ENCODE measurements around the gene CNR2.

CNR2 gene

DNA sequence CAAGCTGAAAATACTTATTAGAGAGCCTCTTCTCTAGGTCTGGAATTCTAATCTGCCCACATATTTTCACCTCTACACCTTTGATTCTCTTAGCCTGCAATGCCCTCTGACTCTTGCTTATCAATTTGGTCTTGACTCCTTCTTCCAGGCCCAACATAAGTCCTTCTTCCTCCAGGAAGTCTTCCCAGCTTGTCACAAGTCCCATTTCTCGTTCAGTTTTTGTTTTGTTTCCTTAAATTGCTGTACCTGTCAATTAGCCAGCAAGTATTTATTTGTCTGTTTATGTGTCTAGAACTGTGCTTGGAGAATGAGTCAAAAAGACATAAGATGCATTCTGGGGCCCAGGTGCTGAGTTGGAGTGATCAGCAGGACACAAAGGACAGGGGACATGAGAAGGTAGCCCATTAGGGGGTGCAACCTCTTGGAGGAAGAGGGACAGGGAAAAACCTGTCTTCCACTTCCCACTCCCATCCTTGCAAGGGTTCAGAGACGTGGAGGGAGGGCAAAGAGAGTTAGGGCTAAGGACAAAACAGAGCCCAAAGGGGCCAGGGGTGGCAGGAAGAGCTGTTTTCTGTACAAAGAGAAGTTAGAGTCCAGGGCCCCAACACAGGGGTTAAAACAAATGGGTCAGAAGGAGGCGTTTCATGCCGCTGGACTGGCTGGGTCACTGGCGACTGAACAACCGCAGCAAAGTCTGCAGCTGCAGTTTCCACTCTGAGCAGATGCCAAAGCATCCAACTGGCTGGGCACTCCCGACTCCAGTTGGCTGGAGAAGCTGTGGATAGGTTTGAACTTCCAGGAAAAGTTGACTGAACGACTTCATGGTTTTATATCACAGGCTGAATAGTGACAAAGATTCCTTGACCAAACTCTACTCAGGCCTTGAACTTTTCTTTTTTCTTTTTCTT lies 10.7 kb upstream of the CNR2 start (continued):
- TF ChIP-seq ZNF426 (tag by site-specific recombination; IDR thresholded peaks at IDR 0.05) (no peak), ZNF404 (tag by site-specific recombination; IDR thresholded peaks at IDR 0.05) (no peak), ZNF214 (tag by site-specific recombination; IDR thresholded peaks at IDR 0.05; ENCODE audit: borderline replicate concordance) (no peak), ZNF610 (tag by site-specific recombination; IDR thresholded peaks at IDR 0.05; ENCODE audit: borderline replicate concordance) (no peak)

DNA sequence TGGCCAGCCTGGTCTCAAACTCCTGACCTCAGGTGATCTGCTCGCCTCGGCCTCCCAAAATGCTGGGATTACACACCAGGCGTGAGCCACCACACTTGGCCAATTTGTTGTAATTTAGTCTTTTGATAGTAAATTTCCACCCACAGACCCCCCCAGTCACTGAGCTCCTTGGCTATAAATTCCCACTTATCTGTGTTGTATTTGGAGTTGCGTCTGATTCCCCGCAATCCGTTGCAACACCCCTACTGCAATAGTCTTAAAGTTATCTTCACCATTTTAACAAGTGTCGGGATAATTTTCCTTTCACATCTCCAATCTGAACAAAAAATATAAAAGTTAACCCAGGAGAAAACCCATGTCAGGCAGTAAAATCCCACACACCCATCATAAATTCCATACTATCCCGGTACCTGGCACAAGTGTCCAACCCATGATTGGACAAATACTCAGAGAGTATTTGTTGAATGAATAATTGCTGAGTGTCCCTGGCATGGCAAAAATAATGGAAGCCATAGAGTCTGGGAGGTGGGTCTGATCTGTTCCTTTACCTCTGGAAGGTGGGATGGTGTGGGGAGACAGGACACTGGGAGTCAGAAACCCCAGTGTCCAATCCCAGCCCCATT lies 9.3 kb upstream of the CNR2 start:
- no peaks in the 10 kb centered on the region for H3K9me3 ChIP-seq (ENCODE audit: control insufficient read depth, insufficient read depth, low read depth, low read length)
- TF ChIP-seq EGR2 (tag by site-specific recombination; IDR thresholded peaks at IDR 0.05; ENCODE audit: low read depth) (peak; percentile 33; the same call in 1 of the 2 replicates), HOXC10 (CRISPR knock-in tag; IDR thresholded peaks at IDR 0.05) (no peak)
- no peak overlapping the region for H3K4me3 ChIP-seq (ENCODE audit: low read depth, low read length)
- no peaks in the 10 kb centered on the region for H3K4me1 ChIP-seq (ENCODE audit: control insufficient read depth, insufficient read depth, low read length)
- CTCF ChIA-PET: no interaction called here
- POLR2A ChIA-PET: no interaction called here
- no peak overlapping the region for H3K27ac ChIP-seq (ENCODE audit: extremely low read depth, low read depth, low read length)
- H3K36me3 ChIP-seq (ENCODE audit: control insufficient read depth in 2 of 2, insufficient read depth in 1 of 2, low read length in 2 of 2): no peaks in the 10 kb centered on the region

DNA sequence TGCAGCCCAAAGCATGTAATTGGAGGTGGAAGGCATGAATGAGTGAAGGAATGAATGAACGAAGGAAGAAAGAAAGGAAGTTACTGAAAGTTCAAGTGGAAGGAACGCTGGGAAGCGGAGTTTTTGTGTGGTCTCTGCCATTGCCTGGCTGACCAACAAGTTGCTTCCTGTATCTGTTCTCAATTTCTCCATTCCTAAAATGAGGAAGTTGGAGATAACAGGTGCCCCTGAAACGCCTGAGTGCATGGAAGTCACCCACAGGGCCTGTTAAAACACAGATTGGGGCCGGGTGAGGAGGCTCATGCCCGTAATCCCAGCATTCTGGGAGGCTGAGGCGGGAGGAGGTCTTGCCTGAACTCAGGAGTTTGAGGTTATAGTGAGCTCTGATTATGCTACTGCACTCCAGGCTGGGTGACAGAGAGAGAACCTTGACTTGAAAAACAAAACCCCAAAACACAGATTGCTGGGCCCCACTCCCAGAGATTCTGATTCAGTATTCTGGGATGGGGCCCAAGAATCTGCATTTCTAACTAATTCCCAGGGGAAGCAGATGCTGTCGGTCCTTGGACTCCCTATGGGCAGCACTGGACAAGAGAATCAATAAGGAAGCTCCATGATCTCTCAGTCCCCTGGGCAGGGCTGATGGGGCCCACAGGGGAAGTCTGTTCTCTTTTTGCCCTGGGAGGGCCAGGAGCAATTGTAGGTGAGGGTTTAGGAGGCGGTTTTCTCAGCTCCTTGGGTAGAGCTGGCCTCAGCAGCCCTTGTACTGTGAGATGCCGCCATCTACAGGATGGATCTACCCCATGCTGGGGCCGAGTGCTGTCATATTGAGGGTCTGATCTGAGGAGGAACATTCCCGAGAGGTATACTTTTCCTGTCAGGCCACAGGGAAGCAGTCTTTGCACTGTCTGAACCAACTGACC lies 3.3 kb upstream of the CNR2 start:
- CTCF ChIA-PET: interaction anchor here (0.6 to 2.8 kb wide), 39 partner anchors 9 to 1092 kb away, joined by 3 to 33 read pairs (median 4); partner anchors contain the start of gene PITHD1
- Histone ChIP-seq H3K9me3 (ENCODE audit: control insufficient read depth, insufficient read depth, low read depth, low read length) (no peaks in the 10 kb centered on the region), H3K4me1 (ENCODE audit: control insufficient read depth, insufficient read depth, low read length) (no peaks in the 10 kb centered on the region), H3K36me3 (ENCODE audit: control insufficient read depth in 2 of 2, insufficient read depth in 1 of 2, low read length in 2 of 2) (no peaks in the 10 kb centered on the region), H3K4me3 (ENCODE audit: low read depth, low read length) (no peak overlapping the region), H3K27ac (ENCODE audit: extremely low read depth, low read depth, low read length) (no peak overlapping the region)
- POLR2A ChIA-PET: interaction anchor here (0.9 to 1.3 kb wide), 4 partner anchors 43 to 145 kb away, joined by 3 to 9 read pairs (median 6); partner anchors contain the start of genes PITHD1 and PNRC2
- peak; percentile 48 for TF ChIP-seq GLIS1 (tag by site-specific recombination; IDR thresholded peaks at IDR 0.05)
- TF ChIP-seq, protein P1, sequence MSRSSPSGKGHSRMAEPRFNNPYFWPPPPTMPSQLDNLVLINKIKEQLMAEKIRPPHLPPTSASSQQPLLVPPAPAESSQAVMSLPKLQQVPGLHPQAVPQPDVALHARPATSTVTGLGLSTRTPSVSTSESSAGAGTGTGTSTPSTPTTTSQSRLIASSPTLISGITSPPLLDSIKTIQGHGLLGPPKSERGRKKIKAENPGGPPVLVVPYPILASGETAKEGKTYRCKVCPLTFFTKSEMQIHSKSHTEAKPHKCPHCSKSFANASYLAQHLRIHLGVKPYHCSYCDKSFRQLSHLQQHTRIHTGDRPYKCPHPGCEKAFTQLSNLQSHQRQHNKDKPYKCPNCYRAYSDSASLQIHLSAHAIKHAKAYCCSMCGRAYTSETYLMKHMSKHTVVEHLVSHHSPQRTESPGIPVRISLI (tag by site-specific recombination; IDR thresholded peaks at IDR 0.05): no peak
- TF ChIP-seq, protein P2, sequence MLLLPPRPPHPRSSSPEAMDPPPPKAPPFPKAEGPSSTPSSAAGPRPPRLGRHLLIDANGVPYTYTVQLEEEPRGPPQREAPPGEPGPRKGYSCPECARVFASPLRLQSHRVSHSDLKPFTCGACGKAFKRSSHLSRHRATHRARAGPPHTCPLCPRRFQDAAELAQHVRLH (tag by site-specific recombination; IDR thresholded peaks at IDR 0.05): no peak
- TF ChIP-seq, protein P3, sequence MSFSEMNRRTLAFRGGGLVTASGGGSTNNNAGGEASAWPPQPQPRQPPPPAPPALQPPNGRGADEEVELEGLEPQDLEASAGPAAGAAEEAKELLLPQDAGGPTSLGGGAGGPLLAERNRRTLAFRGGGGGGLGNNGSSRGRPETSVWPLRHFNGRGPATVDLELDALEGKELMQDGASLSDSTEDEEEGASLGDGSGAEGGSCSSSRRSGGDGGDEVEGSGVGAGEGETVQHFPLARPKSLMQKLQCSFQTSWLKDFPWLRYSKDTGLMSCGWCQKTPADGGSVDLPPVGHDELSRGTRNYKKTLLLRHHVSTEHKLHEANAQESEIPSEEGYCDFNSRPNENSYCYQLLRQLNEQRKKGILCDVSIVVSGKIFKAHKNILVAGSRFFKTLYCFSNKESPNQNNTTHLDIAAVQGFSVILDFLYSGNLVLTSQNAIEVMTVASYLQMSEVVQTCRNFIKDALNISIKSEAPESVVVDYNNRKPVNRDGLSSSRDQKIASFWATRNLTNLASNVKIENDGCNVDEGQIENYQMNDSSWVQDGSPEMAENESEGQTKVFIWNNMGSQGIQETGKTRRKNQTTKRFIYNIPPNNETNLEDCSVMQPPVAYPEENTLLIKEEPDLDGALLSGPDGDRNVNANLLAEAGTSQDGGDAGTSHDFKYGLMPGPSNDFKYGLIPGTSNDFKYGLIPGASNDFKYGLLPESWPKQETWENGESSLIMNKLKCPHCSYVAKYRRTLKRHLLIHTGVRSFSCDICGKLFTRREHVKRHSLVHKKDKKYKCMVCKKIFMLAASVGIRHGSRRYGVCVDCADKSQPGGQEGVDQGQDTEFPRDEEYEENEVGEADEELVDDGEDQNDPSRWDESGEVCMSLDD (tag by site-specific recombination; IDR thresholded peaks at IDR 0.05): 0 out of 2 replicates have a peak, but pooled peaks have one; percentile 14
- TF ChIP-seq, protein P4, sequence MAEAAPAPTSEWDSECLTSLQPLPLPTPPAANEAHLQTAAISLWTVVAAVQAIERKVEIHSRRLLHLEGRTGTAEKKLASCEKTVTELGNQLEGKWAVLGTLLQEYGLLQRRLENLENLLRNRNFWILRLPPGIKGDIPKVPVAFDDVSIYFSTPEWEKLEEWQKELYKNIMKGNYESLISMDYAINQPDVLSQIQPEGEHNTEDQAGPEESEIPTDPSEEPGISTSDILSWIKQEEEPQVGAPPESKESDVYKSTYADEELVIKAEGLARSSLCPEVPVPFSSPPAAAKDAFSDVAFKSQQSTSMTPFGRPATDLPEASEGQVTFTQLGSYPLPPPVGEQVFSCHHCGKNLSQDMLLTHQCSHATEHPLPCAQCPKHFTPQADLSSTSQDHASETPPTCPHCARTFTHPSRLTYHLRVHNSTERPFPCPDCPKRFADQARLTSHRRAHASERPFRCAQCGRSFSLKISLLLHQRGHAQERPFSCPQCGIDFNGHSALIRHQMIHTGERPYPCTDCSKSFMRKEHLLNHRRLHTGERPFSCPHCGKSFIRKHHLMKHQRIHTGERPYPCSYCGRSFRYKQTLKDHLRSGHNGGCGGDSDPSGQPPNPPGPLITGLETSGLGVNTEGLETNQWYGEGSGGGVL (tag by site-specific recombination; IDR thresholded peaks at IDR 0.05): no peak
- TF ChIP-seq ZNF473 (tag by site-specific recombination; IDR thresholded peaks at IDR 0.05): no peak
- no peak for TF ChIP-seq ZNF707 (tag by site-specific recombination; IDR thresholded peaks at IDR 0.05)
- TF ChIP-seq, protein P5, sequence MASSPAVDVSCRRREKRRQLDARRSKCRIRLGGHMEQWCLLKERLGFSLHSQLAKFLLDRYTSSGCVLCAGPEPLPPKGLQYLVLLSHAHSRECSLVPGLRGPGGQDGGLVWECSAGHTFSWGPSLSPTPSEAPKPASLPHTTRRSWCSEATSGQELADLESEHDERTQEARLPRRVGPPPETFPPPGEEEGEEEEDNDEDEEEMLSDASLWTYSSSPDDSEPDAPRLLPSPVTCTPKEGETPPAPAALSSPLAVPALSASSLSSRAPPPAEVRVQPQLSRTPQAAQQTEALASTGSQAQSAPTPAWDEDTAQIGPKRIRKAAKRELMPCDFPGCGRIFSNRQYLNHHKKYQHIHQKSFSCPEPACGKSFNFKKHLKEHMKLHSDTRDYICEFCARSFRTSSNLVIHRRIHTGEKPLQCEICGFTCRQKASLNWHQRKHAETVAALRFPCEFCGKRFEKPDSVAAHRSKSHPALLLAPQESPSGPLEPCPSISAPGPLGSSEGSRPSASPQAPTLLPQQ (tag by site-specific recombination; IDR thresholded peaks at IDR 0.05): peak; percentile 85
- TF ChIP-seq ZSCAN30 (tag by site-specific recombination; IDR thresholded peaks at IDR 0.05): no peak
- peak; percentile 42 for TF ChIP-seq SCRT2 (tag by site-specific recombination; IDR thresholded peaks at IDR 0.05)
- peak; percentile 55 for TF ChIP-seq ZNF600 (tag by site-specific recombination; IDR thresholded peaks at IDR 0.05)
- TF ChIP-seq ZNF2 (tag by site-specific recombination; IDR thresholded peaks at IDR 0.05): no peak
- no peak for TF ChIP-seq ZNF341 (tag by site-specific recombination; IDR thresholded peaks at IDR 0.05; ENCODE audit: low read depth)
- TF ChIP-seq ZNF223 (tag by site-specific recombination; IDR thresholded peaks at IDR 0.05): no peak

Measured in HEK293 (cell line).